ENCODE results near the gene PIF1. TPM values are rescaled to one million over a fixed set of nuclear protein-coding genes. Genes with fewer than 3 reads are reported as not detected.

Gene PIF1
- polyA plus RNA-seq, 1 donor from 2014 or later = 0.78 TPM

DNA sequence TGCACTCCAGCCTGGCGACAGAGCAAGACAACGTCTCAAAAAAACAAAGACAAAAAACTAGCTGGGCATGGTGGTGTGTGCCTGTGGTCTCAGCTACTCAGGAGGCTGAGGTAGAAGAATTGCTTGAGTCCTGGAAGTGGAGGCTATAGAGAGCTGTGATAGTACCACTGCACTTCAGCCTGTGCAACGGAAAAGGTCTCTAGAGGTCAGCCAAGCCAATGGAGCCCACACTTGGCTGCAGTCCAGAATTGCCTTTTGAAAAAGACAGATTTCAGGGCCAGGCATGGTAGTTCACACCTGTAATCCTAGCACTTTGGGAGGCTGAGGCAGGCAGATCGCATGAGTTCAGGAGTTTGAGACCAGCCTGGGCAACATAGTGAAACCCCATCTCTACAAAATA, 41.7 kb downstream of the PIF1 start:
- Histone ChIP-seq H3K9me3 (ENCODE audit: low read length) (no peaks in the 10 kb centered on the region), H3K36me3 (ENCODE audit: insufficient read depth, low read length) (no peaks in the 10 kb centered on the region), H3K9ac (ENCODE audit: low read length) (no peak overlapping the region), H3K27me3 (ENCODE audit: insufficient read depth, low read depth, low read length) (no peaks in the 10 kb centered on the region), H4K20me1 (ENCODE audit: insufficient read depth) (no peaks in the 10 kb centered on the region), H3F3A (ENCODE audit: insufficient read depth, low read length, poor library complexity, severe bottlenecking) (no peaks in the 10 kb centered on the region), H3K4me3 (ENCODE audit: low read length) (no peak overlapping the region), H3K9me2 (ENCODE audit: insufficient read depth, low read length) (no peaks in the 10 kb centered on the region), H3K79me2 (replicated peaks; ENCODE audit: insufficient read depth, low read length) (no peaks in the 10 kb centered on the region), H3K4me2 (ENCODE audit: low read length) (no peak overlapping the region), H2AFZ (ENCODE audit: low read depth, low read length) (no peak overlapping the region), H3K27ac (ENCODE audit: low read length) (no peak overlapping the region)
- TF ChIP-seq EP300 (conservative IDR thresholded peaks at IDR 0.05; ENCODE audit: poor library complexity, severe bottlenecking) (no peak), RAD21 (conservative IDR thresholded peaks at IDR 0.05) (no peak), SMC3 (conservative IDR thresholded peaks at IDR 0.05; ENCODE audit: poor library complexity) (no peak), POLR2AphosphoS5 (IDR thresholded peaks at IDR 0.05) (no peak), TAF1 (IDR thresholded peaks at IDR 0.05; ENCODE audit: low read depth) (no peak), MXI1 (conservative IDR thresholded peaks at IDR 0.05; ENCODE audit: poor library complexity, severe bottlenecking) (no peak), EZH2 (IDR thresholded peaks at IDR 0.05; ENCODE audit: borderline replicate concordance, insufficient read depth, low read length, poor library complexity, severe bottlenecking) (no peak)
- TF ChIP-seq, protein P1, sequence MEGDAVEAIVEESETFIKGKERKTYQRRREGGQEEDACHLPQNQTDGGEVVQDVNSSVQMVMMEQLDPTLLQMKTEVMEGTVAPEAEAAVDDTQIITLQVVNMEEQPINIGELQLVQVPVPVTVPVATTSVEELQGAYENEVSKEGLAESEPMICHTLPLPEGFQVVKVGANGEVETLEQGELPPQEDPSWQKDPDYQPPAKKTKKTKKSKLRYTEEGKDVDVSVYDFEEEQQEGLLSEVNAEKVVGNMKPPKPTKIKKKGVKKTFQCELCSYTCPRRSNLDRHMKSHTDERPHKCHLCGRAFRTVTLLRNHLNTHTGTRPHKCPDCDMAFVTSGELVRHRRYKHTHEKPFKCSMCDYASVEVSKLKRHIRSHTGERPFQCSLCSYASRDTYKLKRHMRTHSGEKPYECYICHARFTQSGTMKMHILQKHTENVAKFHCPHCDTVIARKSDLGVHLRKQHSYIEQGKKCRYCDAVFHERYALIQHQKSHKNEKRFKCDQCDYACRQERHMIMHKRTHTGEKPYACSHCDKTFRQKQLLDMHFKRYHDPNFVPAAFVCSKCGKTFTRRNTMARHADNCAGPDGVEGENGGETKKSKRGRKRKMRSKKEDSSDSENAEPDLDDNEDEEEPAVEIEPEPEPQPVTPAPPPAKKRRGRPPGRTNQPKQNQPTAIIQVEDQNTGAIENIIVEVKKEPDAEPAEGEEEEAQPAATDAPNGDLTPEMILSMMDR (IDR thresholded peaks at IDR 0.05; ENCODE audit: poor library complexity, severe bottlenecking) = no peak
- TF ChIP-seq, protein P2, sequence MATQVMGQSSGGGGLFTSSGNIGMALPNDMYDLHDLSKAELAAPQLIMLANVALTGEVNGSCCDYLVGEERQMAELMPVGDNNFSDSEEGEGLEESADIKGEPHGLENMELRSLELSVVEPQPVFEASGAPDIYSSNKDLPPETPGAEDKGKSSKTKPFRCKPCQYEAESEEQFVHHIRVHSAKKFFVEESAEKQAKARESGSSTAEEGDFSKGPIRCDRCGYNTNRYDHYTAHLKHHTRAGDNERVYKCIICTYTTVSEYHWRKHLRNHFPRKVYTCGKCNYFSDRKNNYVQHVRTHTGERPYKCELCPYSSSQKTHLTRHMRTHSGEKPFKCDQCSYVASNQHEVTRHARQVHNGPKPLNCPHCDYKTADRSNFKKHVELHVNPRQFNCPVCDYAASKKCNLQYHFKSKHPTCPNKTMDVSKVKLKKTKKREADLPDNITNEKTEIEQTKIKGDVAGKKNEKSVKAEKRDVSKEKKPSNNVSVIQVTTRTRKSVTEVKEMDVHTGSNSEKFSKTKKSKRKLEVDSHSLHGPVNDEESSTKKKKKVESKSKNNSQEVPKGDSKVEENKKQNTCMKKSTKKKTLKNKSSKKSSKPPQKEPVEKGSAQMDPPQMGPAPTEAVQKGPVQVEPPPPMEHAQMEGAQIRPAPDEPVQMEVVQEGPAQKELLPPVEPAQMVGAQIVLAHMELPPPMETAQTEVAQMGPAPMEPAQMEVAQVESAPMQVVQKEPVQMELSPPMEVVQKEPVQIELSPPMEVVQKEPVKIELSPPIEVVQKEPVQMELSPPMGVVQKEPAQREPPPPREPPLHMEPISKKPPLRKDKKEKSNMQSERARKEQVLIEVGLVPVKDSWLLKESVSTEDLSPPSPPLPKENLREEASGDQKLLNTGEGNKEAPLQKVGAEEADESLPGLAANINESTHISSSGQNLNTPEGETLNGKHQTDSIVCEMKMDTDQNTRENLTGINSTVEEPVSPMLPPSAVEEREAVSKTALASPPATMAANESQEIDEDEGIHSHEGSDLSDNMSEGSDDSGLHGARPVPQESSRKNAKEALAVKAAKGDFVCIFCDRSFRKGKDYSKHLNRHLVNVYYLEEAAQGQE (IDR thresholded peaks at IDR 0.05; ENCODE audit: borderline replicate concordance) = no peak

DNA sequence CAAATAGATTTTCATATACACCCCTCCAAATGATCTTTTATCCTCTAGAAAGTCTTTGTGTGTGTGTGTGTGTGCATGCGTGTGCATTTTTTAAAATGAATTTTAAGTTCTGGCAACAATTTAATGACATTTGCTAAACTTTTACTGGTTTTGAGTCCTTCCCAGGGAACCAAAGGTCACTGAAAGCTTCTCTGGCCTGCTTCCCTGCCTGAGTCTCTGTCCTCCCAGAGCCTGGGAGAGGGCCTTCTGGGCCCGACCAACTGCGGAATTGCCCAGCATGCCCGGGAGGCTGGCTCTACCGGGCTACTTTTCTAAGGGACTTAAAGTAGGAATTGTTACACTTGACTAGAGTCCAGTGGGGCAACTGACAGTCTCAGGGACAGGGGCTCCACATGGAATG, 42.7 kb downstream of the PIF1 start:
- Histone ChIP-seq H3K9me2 (ENCODE audit: insufficient read depth, low read length) (no peaks in the 10 kb centered on the region), H3F3A (ENCODE audit: insufficient read depth, low read length, poor library complexity, severe bottlenecking) (no peaks in the 10 kb centered on the region), H3K4me3 (ENCODE audit: low read length) (no peak overlapping the region), H3K79me2 (replicated peaks; ENCODE audit: insufficient read depth, low read length) (no peaks in the 10 kb centered on the region), H2AFZ (ENCODE audit: low read depth, low read length) (no peak overlapping the region), H3K36me3 (ENCODE audit: insufficient read depth, low read length) (no peaks in the 10 kb centered on the region), H4K20me1 (ENCODE audit: insufficient read depth) (no peaks in the 10 kb centered on the region), H3K4me2 (ENCODE audit: low read length) (no peak overlapping the region), H3K9ac (ENCODE audit: low read length) (no peak overlapping the region), H3K9me3 (ENCODE audit: low read length) (no peaks in the 10 kb centered on the region), H3K27me3 (ENCODE audit: insufficient read depth, low read depth, low read length) (no peaks in the 10 kb centered on the region), H3K27ac (ENCODE audit: low read length) (no peak overlapping the region)
- TF ChIP-seq RAD21 (conservative IDR thresholded peaks at IDR 0.05) (no peak), TAF1 (IDR thresholded peaks at IDR 0.05; ENCODE audit: low read depth) (no peak), POLR2AphosphoS5 (IDR thresholded peaks at IDR 0.05) (no peak)
- TF ChIP-seq, protein P1 (IDR thresholded peaks at IDR 0.05; ENCODE audit: poor library complexity, severe bottlenecking) = no peak

All from neural cell (in vitro differentiated cells).